Upper lobe of left lung (tissue), 6 donors: ENCODE data around the gene IQCH. TPM values are rescaled to one million over a fixed set of nuclear protein-coding genes. Genes with fewer than 3 reads are reported as not detected.

Experiments used
- ATAC-seq, 2 donors: fragments of 200-7000 bp; cut with Tn5 transposase; one replicate each; pipeline ENCODE4 v1.9.1; 2022; ENCODE audit warnings: mild to moderate bottlenecking in 2 of 2, moderate library complexity in 2 of 2; ENCODE audit not compliant: low FRiP score in 2 of 2
- DNase-seq, 2 donors: peaks; one replicate each; pipeline ENCODE4 v3.0.0-alpha.2; 2019 to 2020
- H3K27ac ChIP-seq, 4 donors: fragments of 200-600 bp; sonication (generic); one replicate each; pipeline ENCODE4 v1.5.1; 2016 to 2019
- H3K27me3 ChIP-seq, 4 donors: fragments of 200-600 bp; sonication (generic); one replicate each; pipeline ENCODE4 v1.5.1; 2017 to 2019
- H3K36me3 ChIP-seq, 4 donors: fragments of 200-600 bp; sonication (generic); one replicate each; pipeline ENCODE4 v1.5.1; 2016 to 2019
- H3K4me1 ChIP-seq, 4 donors: fragments of 200-600 bp; sonication (generic); one replicate each; pipeline ENCODE4 v1.5.1; 2018 to 2019
- H3K4me3 ChIP-seq, 4 donors: fragments of 200-600 bp; sonication (generic); one replicate each; pipeline ENCODE4 v1.5.1; 2017 to 2019; ENCODE audit warnings: mild to moderate bottlenecking in 2 of 4, moderate library complexity in 1 of 4
- H3K9me3 ChIP-seq, 4 donors: fragments of 200-600 bp; sonication (generic); one replicate each; pipeline ENCODE4 v1.5.1; 2018 to 2019
- CTCF ChIP-seq, 6 experiments: fragments of 450-650 bp in 4 of 6; fragments of 200-600 bp in 2 of 6; sonication (generic) in 2 of 6; IDR thresholded peaks; one replicate each; pipeline ENCODE4 v1.5.1; 2016 to 2019; ENCODE audit warnings: antibody characterized with exemption in 6 of 6
- EP300 ChIP-seq, 4 donors: sonication (generic); formaldehyde crosslinking; IDR thresholded peaks; one replicate each; pipeline ENCODE4 v1.5.1; 2017; ENCODE audit warnings: antibody characterized with exemption in 4 of 4, control low read depth in 2 of 4
- POLR2A ChIP-seq, 4 donors: fragments of 450-650 bp; IDR thresholded peaks; one replicate each; pipeline ENCODE4 v1.5.1; 2016 to 2017; ENCODE audit warnings: antibody characterized with exemption in 4 of 4, mild to moderate bottlenecking in 2 of 4
- POLR2AphosphoS5 ChIP-seq, 2 donors: sonication (generic); formaldehyde crosslinking; IDR thresholded peaks; one replicate each; pipeline ENCODE4 v1.5.1; 2017; ENCODE audit warnings: antibody characterized with exemption in 2 of 2
- WGBS, 2 donors: methylation state at CpG; one replicate each; pipeline ENCODE4 v1.1.5; 2017 to 2018; 5-methylcytosine and 5-hydroxymethylcytosine counted together
- total RNA-seq, 6 donors: library from RNA; depleted of rRNA in 4 of 6; stranded (reverse); fragments of >200 nt in 4 of 6; gene quantifications; one replicate each; pipeline versions ENCODE4 v1.1.0 to v1.2.1, GENCODE V29; 2016 to 2021
- donor health status: DM: no; HTN: no; CAD: no; lungs with moderate emphysema.
- donor health status: DM: no; HTN: yes; CAD: no; lungs with severe emphysema.

The IQCH gene
- total RNA-seq, 6 donors from 2014 or later: 1.0 to 18.0 (median 2.7) TPM

- TF ChIP-seq POLR2AphosphoS5 (IDR thresholded peaks at IDR 0.05) (no peak), EP300 (IDR thresholded peaks at IDR 0.05) (no peak), CTCF (IDR thresholded peaks at IDR 0.05) (no peak), POLR2A (IDR thresholded peaks at IDR 0.05) (no peak)
- H3K36me3 ChIP-seq: peaks cover 1 to 9% (median 6%) of the 10 kb centered on the region in 4 donors
- ATAC-seq (no peak), DNase-seq (no peak)
- WGBS, 2 donors: 97 to 98% methylated on average over 2 of the region's 2 CpGs
- H3K9me3 ChIP-seq: no peaks in the 10 kb centered on the region
- no peaks in the 10 kb centered on the region for H3K27me3 ChIP-seq
- no peak overlapping the region for H3K27ac ChIP-seq
- H3K4me1 ChIP-seq: no peaks in the 10 kb centered on the region
- no peak overlapping the region for H3K4me3 ChIP-seq
These were observed 29.2 kb upstream of the IQCH start for GRCh38 chr15:67225336-67225735.

- Histone ChIP-seq H3K9me3 (no peaks in the 10 kb centered on the region), H3K36me3 (peaks cover 3 to 26% (median 16%) of the 10 kb centered on the region in 4 donors), H3K4me3 (no peak overlapping the region), H3K27ac (no peak overlapping the region), H3K27me3 (no peaks in the 10 kb centered on the region), H3K4me1 (no peaks in the 10 kb centered on the region)
- TF ChIP-seq EP300 (IDR thresholded peaks at IDR 0.05) (no peak), POLR2AphosphoS5 (IDR thresholded peaks at IDR 0.05) (no peak), CTCF (IDR thresholded peaks at IDR 0.05) (no peak), POLR2A (IDR thresholded peaks at IDR 0.05) (no peak)
- ATAC-seq (no peak), DNase-seq (no peak)
- 92 to 93% methylated on average over 1 of the region's 1 CpG for WGBS, 2 donors
These were observed 27.2 kb upstream of the IQCH start for GRCh38 chr15:67227431-67227830.

GRCh38 chr15:67227846-67228245 lies 26.7 kb upstream of the IQCH start:
- peaks cover 3 to 30% (median 16%) of the 10 kb centered on the region in 4 donors for H3K36me3 ChIP-seq
- TF ChIP-seq EP300 (IDR thresholded peaks at IDR 0.05) (no peak), POLR2A (IDR thresholded peaks at IDR 0.05) (no peak)
- DNase-seq: no peak

GRCh38 chr15:67228286-67228685 lies 26.3 kb upstream of the IQCH start:
- no peak for TF ChIP-seq POLR2AphosphoS5 (IDR thresholded peaks at IDR 0.05)
- no peak for TF ChIP-seq EP300 (IDR thresholded peaks at IDR 0.05)
- TF ChIP-seq CTCF (IDR thresholded peaks at IDR 0.05): no peak
- no peak for TF ChIP-seq POLR2A (IDR thresholded peaks at IDR 0.05)
- no peaks in the 10 kb centered on the region for H3K27me3 ChIP-seq
- no peak overlapping the region for H3K27ac ChIP-seq
- no peaks in the 10 kb centered on the region for H3K9me3 ChIP-seq
- no peak for DNase-seq
- H3K4me1 ChIP-seq: no peaks in the 10 kb centered on the region
- H3K4me3 ChIP-seq: no peak overlapping the region
- peaks cover 3 to 35% (median 17%) of the 10 kb centered on the region in 4 donors for H3K36me3 ChIP-seq
- ATAC-seq: no peak
- WGBS, 2 donors: 41 to 61% methylated on average over 1 of the region's 1 CpG

More at GRCh38 chr15:67227846-67228245, 26.7 kb upstream of the IQCH start:
- H3K27me3 ChIP-seq: no peaks in the 10 kb centered on the region
- no peak for ATAC-seq
- no peaks in the 10 kb centered on the region for H3K4me1 ChIP-seq
- WGBS, 2 donors: 92 to 95% methylated on average over 1 of the region's 1 CpG
- no peak overlapping the region for H3K4me3 ChIP-seq
- no peaks in the 10 kb centered on the region for H3K9me3 ChIP-seq
- H3K27ac ChIP-seq: no peak overlapping the region

- no peak for DNase-seq
- no peaks in the 10 kb centered on the region for H3K27me3 ChIP-seq
- no peak overlapping the region for H3K27ac ChIP-seq
- no peak for TF ChIP-seq CTCF (IDR thresholded peaks at IDR 0.05)
- TF ChIP-seq POLR2A (IDR thresholded peaks at IDR 0.05): no peak
- no peak for TF ChIP-seq EP300 (IDR thresholded peaks at IDR 0.05)
- TF ChIP-seq POLR2AphosphoS5 (IDR thresholded peaks at IDR 0.05): no peak
- H3K36me3 ChIP-seq: peaks cover 3 to 47% (median 21%) of the 10 kb centered on the region in 4 donors
- H3K4me1 ChIP-seq: no peaks in the 10 kb centered on the region
- H3K4me3 ChIP-seq: no peak overlapping the region
- no peaks in the 10 kb centered on the region for H3K9me3 ChIP-seq
- WGBS, 2 donors: 86 to 95% methylated on average over 2 of the region's 2 CpGs
- ATAC-seq: no peak
These were observed 24.1 kb upstream of the IQCH start for GRCh38 chr15:67230504-67230903.
